HepG2 (cell line): ENCODE measurements around the gene ACP5. TPM values are rescaled to one million over a fixed set of nuclear protein-coding genes. Genes with fewer than 3 reads are reported as not detected.

Experiments
- ERF ChIP-seq: IDR thresholded peaks from 2 replicates; pipeline ENCODE4 v1.6.1; 2018; ENCODE audit warnings: missing biosample characterization, missing genetic modification reagents
- HMG20B ChIP-seq: conservative IDR thresholded peaks from 2 replicates; pipeline ENCODE4 v1.6.1; 2016; ENCODE audit warnings: missing genetic modification reagents, missing compliant biosample characterization
- LCORL ChIP-seq, 2 experiments: fragments of 450-650 bp in 1 of 2; sonication (generic) in 1 of 2; formaldehyde crosslinking in 1 of 2; IDR thresholded peaks; 2 replicates each; pipeline versions ENCODE4 v1.5.0 to v1.6.1; 2017 to 2020; ENCODE audit warnings: antibody characterized with exemption in 1 of 2, missing genetic modification reagents in 1 of 2
- MZF1 ChIP-seq: sonication (generic); formaldehyde crosslinking; IDR thresholded peaks from 2 replicates; pipeline ENCODE4 v1.8.1; 2023; ENCODE audit warnings: mild to moderate bottlenecking, missing genetic modification reagents, borderline replicate concordance
- NFYB ChIP-seq: sonication (generic); formaldehyde crosslinking; IDR thresholded peaks from 2 replicates; pipeline ENCODE4 v1.4.0; 2020; ENCODE audit warnings: missing genetic modification reagents
- NR2C2 ChIP-seq: sonication (generic); formaldehyde crosslinking; IDR thresholded peaks from 2 replicates; pipeline ENCODE4 v1.4.0; 2020; ENCODE audit warnings: missing genetic modification reagents, mild to moderate bottlenecking, moderate library complexity, borderline replicate concordance
- PPARG ChIP-seq: conservative IDR thresholded peaks from 2 replicates; pipeline ENCODE4 v1.6.1; 2016; ENCODE audit warnings: missing biosample characterization, missing genetic modification reagents
- SIN3B ChIP-seq: fragments of 150-350 bp; IDR thresholded peaks from 2 replicates; pipeline ENCODE4 v1.6.1; 2014; ENCODE audit warnings: low read length
- SP140L ChIP-seq: sonication (generic); formaldehyde crosslinking; IDR thresholded peaks from 2 replicates; pipeline ENCODE4 v1.4.0; 2020; ENCODE audit warnings: missing genetic modification reagents, borderline replicate concordance
- SP4 ChIP-seq: sonication (generic); formaldehyde crosslinking; IDR thresholded peaks from 2 replicates; pipeline ENCODE4 v1.8.1; 2023; ENCODE audit warnings: mild to moderate bottlenecking, missing genetic modification reagents
- TBX2 ChIP-seq: sonication (generic); formaldehyde crosslinking; IDR thresholded peaks from 2 replicates; pipeline ENCODE4 v1.5.0; 2020; ENCODE audit warnings: missing genetic modification reagents, mild to moderate bottlenecking, borderline replicate concordance
- TFE3 ChIP-seq: IDR thresholded peaks from 2 replicates; pipeline ENCODE4 v1.6.1; 2016
- ZBTB21 ChIP-seq: sonication (generic); formaldehyde crosslinking; IDR thresholded peaks from 2 replicates; pipeline ENCODE4 v1.4.0; 2020; ENCODE audit warnings: missing genetic modification reagents
- ZFP62 ChIP-seq: sonication (generic); formaldehyde crosslinking; IDR thresholded peaks from 2 replicates; pipeline ENCODE4 v1.4.0; 2020; ENCODE audit warnings: missing genetic modification reagents
- ZNF101 ChIP-seq: sonication (generic); formaldehyde crosslinking; IDR thresholded peaks from 2 replicates; pipeline ENCODE4 v1.4.0; 2020; ENCODE audit warnings: mild to moderate bottlenecking, low read depth, missing genetic modification reagents, borderline replicate concordance
- ZNF205 ChIP-seq: IDR thresholded peaks from 2 replicates; pipeline ENCODE4 v1.6.1; 2018; ENCODE audit warnings: missing biosample characterization, missing genetic modification reagents
- ZNF232 ChIP-seq: sonication (generic); formaldehyde crosslinking; IDR thresholded peaks from 2 replicates; pipeline ENCODE4 v1.4.0; 2020; ENCODE audit warnings: missing genetic modification reagents, borderline replicate concordance
- ZNF282 ChIP-seq: fragments of 450-650 bp; IDR thresholded peaks from 2 replicates; pipeline ENCODE4 v1.6.1; 2018; ENCODE audit not compliant: partially characterized antibody
- ZNF317 ChIP-seq: sonication (generic); formaldehyde crosslinking; IDR thresholded peaks from 2 replicates; pipeline ENCODE4 v1.5.0; 2020; ENCODE audit warnings: mild to moderate bottlenecking, missing genetic modification reagents
- ZNF468 ChIP-seq: sonication (generic); formaldehyde crosslinking; IDR thresholded peaks from 2 replicates; pipeline ENCODE4 v1.8.0; 2022; ENCODE audit warnings: mild to moderate bottlenecking, moderate library complexity, missing genetic modification reagents
- ZNF484 ChIP-seq: sonication (generic); formaldehyde crosslinking; IDR thresholded peaks from 2 replicates; pipeline ENCODE4 v1.5.1; 2020; ENCODE audit warnings: mild to moderate bottlenecking, low read depth, missing genetic modification reagents, borderline replicate concordance
- ZNF512B ChIP-seq: sonication (generic); formaldehyde crosslinking; IDR thresholded peaks from 2 replicates; pipeline ENCODE4 v1.5.1; 2020; ENCODE audit warnings: missing genetic modification reagents, mild to moderate bottlenecking, borderline replicate concordance
- ZNF550 ChIP-seq: sonication (generic); formaldehyde crosslinking; IDR thresholded peaks from 2 replicates; pipeline ENCODE4 v1.4.0; 2020; ENCODE audit warnings: mild to moderate bottlenecking, missing genetic modification reagents, borderline replicate concordance
- ZNF670 ChIP-seq: sonication (generic); formaldehyde crosslinking; IDR thresholded peaks from 2 replicates; pipeline ENCODE4 v1.8.0; 2022; ENCODE audit warnings: mild to moderate bottlenecking, missing genetic modification reagents, borderline replicate concordance
- ZNF674 ChIP-seq: sonication (generic); formaldehyde crosslinking; IDR thresholded peaks from 2 replicates; pipeline ENCODE4 v1.5.0; 2020; ENCODE audit warnings: low read depth, mild to moderate bottlenecking, missing genetic modification reagents
- polyA plus RNA-seq, 8 experiments: library from polyadenylated mRNA; depleted of rRNA in 3 of 8; stranded (reverse) in 7 of 8; unstranded in 1 of 8; fragments of >200 nt; fragmentation: Illumina TruSeq in 4 of 8; extraction: Trizol in 4 of 8; gene quantifications; 2 replicates each; pipeline versions ENCODE4 v1.2.1 to v1.2.3, GENCODE V29; 2011 to 2016; ENCODE audit warnings: low read depth in 4 of 8, missing spikeins in 1 of 8, mixed read lengths in 1 of 8; ENCODE audit not compliant: insufficient read depth in 1 of 8
- total RNA-seq, 5 experiments: library from RNA; depleted of rRNA; stranded (reverse); fragments of >200 nt; fragmentation: Illumina TruSeq; extraction: Trizol; gene quantifications; 2 replicates each; pipeline ENCODE4 v1.2.3, GENCODE V29; 2016; ENCODE audit warnings: low read depth in 1 of 5
- TF ChIP-seq, protein P1 (sequence below), 2 experiments: fragments of 450-650 bp in 1 of 2; sonication (generic) in 1 of 2; formaldehyde crosslinking; IDR thresholded peaks; 2 replicates each; pipeline versions ENCODE4 v1.5.0 to v1.8.0; 2020 to 2022; ENCODE audit warnings: mild to moderate bottlenecking in 1 of 2, missing genetic modification reagents in 1 of 2

Gene ACP5
- total and polyA plus RNA-seq, 2 of the 13 experiments (the other 11 are each of a cell fraction or from before 2014, with no cell fraction given) = 1.3 to 6.7 TPM

DNA sequence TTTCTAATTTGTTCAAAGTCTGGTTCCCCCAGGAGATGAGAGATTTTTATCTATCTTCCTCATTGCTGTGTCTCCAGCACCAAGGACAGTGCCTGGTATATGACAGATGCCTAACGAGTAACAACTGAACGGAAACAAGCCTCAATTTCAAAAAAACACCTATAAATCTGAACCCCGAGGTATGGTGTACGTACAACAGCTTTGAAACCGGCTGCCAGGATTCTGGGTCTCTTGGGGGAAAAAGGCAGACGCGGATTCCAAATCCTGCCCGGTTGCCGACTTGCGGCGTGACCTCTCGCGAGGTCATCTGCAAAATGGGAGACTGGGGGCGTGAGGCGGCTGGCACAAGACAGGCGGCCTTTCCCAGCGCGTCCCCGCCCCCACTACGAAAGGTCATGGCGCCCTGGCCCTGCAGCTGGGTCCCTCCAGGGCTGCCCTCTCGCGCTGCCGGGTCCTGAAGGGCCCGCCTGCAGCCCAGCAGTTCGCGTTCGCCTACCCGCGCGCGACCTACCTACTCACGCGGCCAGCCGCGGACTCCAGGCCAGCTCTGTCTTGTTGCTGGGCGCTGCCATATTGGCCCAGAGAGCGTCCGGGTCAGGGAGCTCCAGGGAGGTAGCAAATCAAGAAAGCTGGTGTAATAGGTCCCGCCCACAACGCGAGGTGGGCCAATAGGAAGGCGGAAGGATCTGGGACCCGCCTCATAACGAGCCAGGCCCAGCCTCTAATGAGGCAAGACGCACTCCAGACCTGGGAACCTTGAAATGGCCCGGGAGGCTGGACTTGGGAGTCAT lies 48.7 kb downstream of the ACP5 start, which contains the start of gene ECSIT (continued):
- 0 out of 2 replicates have a peak, but pooled peaks have one; percentile 71 for TF ChIP-seq ZNF674 (CRISPR knock-in tag)
- TF ChIP-seq NFYB (CRISPR knock-in tag) = peak; percentile 90
- TF ChIP-seq SIN3B = peak; percentile 47; the same call in 1 of the 2 replicates
- TF ChIP-seq TFE3 (CRISPR knock-in tag) = peak; percentile 10; the same call in 1 of the 2 replicates
- peak; percentile 81 for TF ChIP-seq SP4
- no peak for TF ChIP-seq ZNF550 (CRISPR knock-in tag)
- TF ChIP-seq ZNF205 = peak; percentile 41; the same call in 1 of the 2 replicates
- no peak for TF ChIP-seq ZFP62 (CRISPR knock-in tag)
- TF ChIP-seq ZNF484 (CRISPR knock-in tag) = no peak
- no peak; the same call in 1 of the 2 replicates for TF ChIP-seq ZBTB21 (CRISPR knock-in tag)
- peak; percentile 90; the same call in 1 of the 2 replicates for TF ChIP-seq TBX2 (CRISPR knock-in tag)
- TF ChIP-seq ZNF468 (CRISPR knock-in tag) = no peak
- peak; percentile 15; the same call in 1 of the 2 replicates for TF ChIP-seq ZNF670 (CRISPR knock-in tag)
- TF ChIP-seq HMG20B (CRISPR knock-in tag) = no peak
- TF ChIP-seq ERF (CRISPR knock-in tag) = peak; percentile 64
- no peak; the same call in 1 of the 2 replicates for TF ChIP-seq ZNF232 (CRISPR knock-in tag)
- no peak for TF ChIP-seq ZNF512B
- TF ChIP-seq LCORL (IDR thresholded peaks at IDR 0.05) = no peak
- TF ChIP-seq LCORL (CRISPR knock-in tag; IDR thresholded peaks at IDR 0.05) = peak; percentile 84
- peak; percentile 87 for TF ChIP-seq ZNF317 (CRISPR knock-in tag)
- TF ChIP-seq, protein P1, sequence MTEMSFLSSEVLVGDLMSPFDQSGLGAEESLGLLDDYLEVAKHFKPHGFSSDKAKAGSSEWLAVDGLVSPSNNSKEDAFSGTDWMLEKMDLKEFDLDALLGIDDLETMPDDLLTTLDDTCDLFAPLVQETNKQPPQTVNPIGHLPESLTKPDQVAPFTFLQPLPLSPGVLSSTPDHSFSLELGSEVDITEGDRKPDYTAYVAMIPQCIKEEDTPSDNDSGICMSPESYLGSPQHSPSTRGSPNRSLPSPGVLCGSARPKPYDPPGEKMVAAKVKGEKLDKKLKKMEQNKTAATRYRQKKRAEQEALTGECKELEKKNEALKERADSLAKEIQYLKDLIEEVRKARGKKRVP (CRISPR knock-in tag; IDR thresholded peaks at IDR 0.05) = peak in 1 of 2 experiments; percentile 35; a peak in 1 of 4 replicates
- TF ChIP-seq SP140L (CRISPR knock-in tag) = no peak
- TF ChIP-seq MZF1 (CRISPR knock-in tag) = no peak
- no peak for TF ChIP-seq ZNF282
- no peak for TF ChIP-seq ZNF101
- peak; percentile 99 for TF ChIP-seq NR2C2 (CRISPR knock-in tag)
- no peak for TF ChIP-seq PPARG (CRISPR knock-in tag)
